H9 (cell line): ENCODE data around the gene GMPS. TPM values are rescaled to one million over a fixed set of nuclear protein-coding genes. Genes with fewer than 3 reads are reported as not detected.
"Not testable (repeated sequence)": the region's sequence is repeated elsewhere in the genome, so short reads cannot be mapped to it uniquely, and the experiment has no call there.

ENCODE experiments used
- DNase-seq: peaks from one replicate; pipeline ENCODE4 v3.0.0-alpha.2; 2017
- H2AFZ ChIP-seq: one replicate; pipeline ENCODE4 v1.6.1; 2013; ENCODE audit warnings: mild to moderate bottlenecking, low read length, control low read depth, moderate library complexity
- H2AK5ac ChIP-seq: 2 replicates; pipeline ENCODE4 v1.6.1; 2013; ENCODE audit warnings: low read length, control low read depth, mixed read lengths; ENCODE audit not compliant: insufficient read length
- H2BK120ac ChIP-seq: one replicate; pipeline ENCODE4 v1.6.1; 2013; ENCODE audit warnings: low read depth, mild to moderate bottlenecking, low read length, control low read depth, inconsistent platforms; ENCODE audit not compliant: poor library complexity, severe bottlenecking
- H2BK12ac ChIP-seq: 2 replicates; pipeline ENCODE4 v1.6.1; 2013; ENCODE audit warnings: low read length, control low read depth, mixed read lengths, low read depth; ENCODE audit not compliant: insufficient read length
- H2BK15ac ChIP-seq: 2 replicates; pipeline ENCODE4 v1.6.1; 2013; ENCODE audit warnings: low read depth, low read length, control low read depth
- H2BK20ac ChIP-seq: one replicate; pipeline ENCODE4 v1.6.1; 2013; ENCODE audit warnings: low read depth, mild to moderate bottlenecking, low read length, control low read depth, inconsistent platforms; ENCODE audit not compliant: poor library complexity, severe bottlenecking
- H2BK5ac ChIP-seq: 2 replicates; pipeline ENCODE4 v1.6.1; 2013; ENCODE audit warnings: low read length, control low read depth, mixed read lengths; ENCODE audit not compliant: insufficient read length
- H3K14ac ChIP-seq: 2 replicates; pipeline ENCODE4 v1.6.1; 2013; ENCODE audit warnings: low read length, control low read depth; ENCODE audit not compliant: insufficient read depth
- H3K18ac ChIP-seq: 2 replicates; pipeline ENCODE4 v1.6.1; 2013; ENCODE audit warnings: low read depth, mild to moderate bottlenecking, mixed read lengths, low read length, control low read depth; ENCODE audit not compliant: insufficient read length
- H3K23ac ChIP-seq: 2 replicates; pipeline ENCODE4 v1.6.1; 2013; ENCODE audit warnings: low read length, control low read depth, mixed read lengths, low read depth; ENCODE audit not compliant: insufficient read length
- H3K23me2 ChIP-seq: 2 replicates; pipeline ENCODE4 v1.6.1; 2013; ENCODE audit warnings: low read depth, mild to moderate bottlenecking, mixed read lengths, low read length, control low read depth; ENCODE audit not compliant: insufficient read length, poor library complexity, severe bottlenecking
- H3K27ac ChIP-seq: 2 replicates; pipeline ENCODE4 v1.5.1; 2013; ENCODE audit warnings: low read length, control low read depth, mixed read lengths, low read depth; ENCODE audit not compliant: insufficient read length
- H3K27me3 ChIP-seq: 2 replicates; pipeline ENCODE4 v1.6.1; 2013; ENCODE audit warnings: low read length, control low read depth, inconsistent platforms; ENCODE audit not compliant: insufficient read depth
- H3K4ac ChIP-seq: 2 replicates; pipeline ENCODE4 v1.6.1; 2013; ENCODE audit warnings: low read depth, mild to moderate bottlenecking, control low read depth, inconsistent platforms, low read length, moderate library complexity
- H3K4me1 ChIP-seq: 2 replicates; pipeline ENCODE4 v1.6.1; 2013; ENCODE audit warnings: low read length, control low read depth, inconsistent platforms; ENCODE audit not compliant: insufficient read depth
- H3K4me2 ChIP-seq: 2 replicates; pipeline ENCODE4 v1.6.1; 2013; ENCODE audit warnings: low read length, control low read depth, mixed read lengths; ENCODE audit not compliant: insufficient read length, insufficient read depth
- H3K56ac ChIP-seq: 2 replicates; pipeline ENCODE4 v1.6.1; 2013; ENCODE audit warnings: low read depth, mild to moderate bottlenecking, mixed read lengths, low read length, control low read depth; ENCODE audit not compliant: insufficient read length
- H3K79me1 ChIP-seq: 2 replicates; pipeline ENCODE4 v1.6.1; 2013; ENCODE audit warnings: low read depth, mild to moderate bottlenecking, moderate library complexity, low read length, control low read depth, inconsistent platforms; ENCODE audit not compliant: insufficient read depth, poor library complexity, severe bottlenecking
- H3K79me2 ChIP-seq: 2 replicates; pipeline ENCODE4 v1.6.1; 2013; ENCODE audit warnings: low read length, control low read depth, inconsistent platforms; ENCODE audit not compliant: insufficient read depth
- H3K9ac ChIP-seq: 2 replicates; pipeline ENCODE4 v1.6.1; 2013; ENCODE audit warnings: low read length, control low read depth, mixed read lengths; ENCODE audit not compliant: insufficient read length; ENCODE audit errors: extremely low read depth
- H3K9me3 ChIP-seq: one replicate; pipeline ENCODE4 v1.6.1; 2013; ENCODE audit warnings: low read depth, low read length, inconsistent platforms; ENCODE audit not compliant: control insufficient read depth
- H3T11ph ChIP-seq: one replicate; pipeline ENCODE4 v1.6.1; 2013; ENCODE audit warnings: mild to moderate bottlenecking, low read length, control low read depth, inconsistent platforms
- H4K20me1 ChIP-seq: one replicate; pipeline ENCODE4 v1.6.1; 2013; ENCODE audit not compliant: control insufficient read depth, insufficient read length, insufficient read depth
- H4K5ac ChIP-seq: 2 replicates; pipeline ENCODE4 v1.6.1; 2013; ENCODE audit warnings: low read depth, mild to moderate bottlenecking, mixed read lengths, low read length, control low read depth; ENCODE audit not compliant: insufficient read length
- H4K8ac ChIP-seq: replicated peaks from 2 replicates; pipeline ENCODE4 v1.6.1; 2013; ENCODE audit warnings: low read length, control low read depth, mixed read lengths, low read depth; ENCODE audit not compliant: insufficient read length
- H4K91ac ChIP-seq: 2 replicates; pipeline ENCODE4 v1.6.1; 2013; ENCODE audit warnings: low read depth, mild to moderate bottlenecking, moderate library complexity, mixed read lengths, low read length, control low read depth; ENCODE audit not compliant: insufficient read length
- H3K27ac Mint-ChIP-seq, 3 experiments: 2 replicates in 2 of 3; 3 replicates in 1 of 3; pipeline ENCODE4 v1.8.0; 2020 to 2021; ENCODE audit warnings: mixed read lengths in 3 of 3, mild to moderate bottlenecking in 1 of 3, moderate library complexity in 1 of 3
- H3K27me3 Mint-ChIP-seq: 2 replicates; pipeline ENCODE4 v1.8.0; 2021; ENCODE audit warnings: low read depth, mild to moderate bottlenecking, moderate library complexity, mixed read lengths
- H3K36me3 Mint-ChIP-seq, 3 experiments: 2 replicates in 2 of 3; 3 replicates in 1 of 3; pipeline ENCODE4 v1.8.0; 2020 to 2021; ENCODE audit warnings: low read depth in 3 of 3, mixed read lengths in 3 of 3; ENCODE audit not compliant: insufficient read depth in 1 of 3
- H3K4me1 Mint-ChIP-seq, 2 experiments: 2 replicates each; pipeline ENCODE4 v1.8.0; 2020; ENCODE audit warnings: mixed read lengths in 2 of 2
- H3K4me3 Mint-ChIP-seq, 2 experiments: 2 replicates in 1 of 2; 3 replicates in 1 of 2; pipeline ENCODE4 v1.8.0; 2020 to 2021; ENCODE audit warnings: mild to moderate bottlenecking in 2 of 2, mixed read lengths in 2 of 2, moderate library complexity in 1 of 2
- H3K9me3 Mint-ChIP-seq, 2 experiments: 2 replicates in 1 of 2; 3 replicates in 1 of 2; pipeline ENCODE4 v1.8.0; 2020; ENCODE audit warnings: mild to moderate bottlenecking in 2 of 2, mixed read lengths in 2 of 2, moderate library complexity in 1 of 2
- WGBS: extraction: QIAGEN DNeasy Blood & Tissue Kit; methylation state at CpG from one replicate; pipeline ENCODE4 v1.1.7; 2013; ENCODE audit warnings: missing lambda C conversion rate, low lambda C conversion rate, mixed read lengths; ENCODE audit not compliant: insufficient read length; ENCODE audit errors: extremely low coverage; 5-methylcytosine and 5-hydroxymethylcytosine counted together
- total RNA-seq: library from RNA; stranded (reverse); gene quantifications from 2 replicates; pipeline ENCODE4 v1.2.1, GENCODE V29; 2021
- TF ChIP-seq, protein P1 (sequence below): fragments of 200-600 bp; sonication (generic); conservative IDR thresholded peaks from 3 replicates; pipeline ENCODE4 v1.8.0; 2021; ENCODE audit warnings: antibody characterized with exemption, mild to moderate bottlenecking

The GMPS gene
- total RNA-seq, 1 experiment from 2014 or later: 142 TPM

GRCh38 chr3:155960060-155960459 is 89.6 kb downstream of the GMPS start:
- WGBS: no CpG with 5 or more reads among the region's 8 CpGs
- no peaks in the 10 kb centered on the region for H3K27me3 Mint-ChIP-seq
- no peak overlapping the region for H2AK5ac ChIP-seq
- H3K4me3 Mint-ChIP-seq: no peak overlapping the region
- H4K5ac ChIP-seq: no peak overlapping the region
- no peaks in the 10 kb centered on the region for H4K20me1 ChIP-seq
- H3K27me3 ChIP-seq: no peaks in the 10 kb centered on the region
- no peak overlapping the region for H3K18ac ChIP-seq
- no peak for DNase-seq
- no peak overlapping the region for H3K27ac ChIP-seq
- no peak overlapping the region for H4K91ac ChIP-seq
- H3K9ac ChIP-seq: no peak overlapping the region
- no peak overlapping the region for H2AFZ ChIP-seq
- H2BK120ac ChIP-seq: no peak overlapping the region
- no peak overlapping the region for H2BK15ac ChIP-seq
- H3K27ac Mint-ChIP-seq: no peak overlapping the region
- H2BK5ac ChIP-seq: no peak overlapping the region
- TF ChIP-seq, protein P1, sequence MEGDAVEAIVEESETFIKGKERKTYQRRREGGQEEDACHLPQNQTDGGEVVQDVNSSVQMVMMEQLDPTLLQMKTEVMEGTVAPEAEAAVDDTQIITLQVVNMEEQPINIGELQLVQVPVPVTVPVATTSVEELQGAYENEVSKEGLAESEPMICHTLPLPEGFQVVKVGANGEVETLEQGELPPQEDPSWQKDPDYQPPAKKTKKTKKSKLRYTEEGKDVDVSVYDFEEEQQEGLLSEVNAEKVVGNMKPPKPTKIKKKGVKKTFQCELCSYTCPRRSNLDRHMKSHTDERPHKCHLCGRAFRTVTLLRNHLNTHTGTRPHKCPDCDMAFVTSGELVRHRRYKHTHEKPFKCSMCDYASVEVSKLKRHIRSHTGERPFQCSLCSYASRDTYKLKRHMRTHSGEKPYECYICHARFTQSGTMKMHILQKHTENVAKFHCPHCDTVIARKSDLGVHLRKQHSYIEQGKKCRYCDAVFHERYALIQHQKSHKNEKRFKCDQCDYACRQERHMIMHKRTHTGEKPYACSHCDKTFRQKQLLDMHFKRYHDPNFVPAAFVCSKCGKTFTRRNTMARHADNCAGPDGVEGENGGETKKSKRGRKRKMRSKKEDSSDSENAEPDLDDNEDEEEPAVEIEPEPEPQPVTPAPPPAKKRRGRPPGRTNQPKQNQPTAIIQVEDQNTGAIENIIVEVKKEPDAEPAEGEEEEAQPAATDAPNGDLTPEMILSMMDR: no peak
- H3K4ac ChIP-seq: no peak overlapping the region
- H3K4me1 Mint-ChIP-seq: no peaks in the 10 kb centered on the region
- no peaks in the 10 kb centered on the region for H3K9me3 ChIP-seq
- no peak overlapping the region for H3K23ac ChIP-seq
- H3K9me3 Mint-ChIP-seq: peaks cover 9 to 10% of the 10 kb centered on the region in 2 experiments; a peak in 4 of 5 replicates
- no peaks in the 10 kb centered on the region for H3K79me1 ChIP-seq
- no peak overlapping the region for H2BK20ac ChIP-seq
- H3T11ph ChIP-seq: no peak overlapping the region
- no peaks in the 10 kb centered on the region for H3K79me2 ChIP-seq
- no peaks in the 10 kb centered on the region for H3K23me2 ChIP-seq
- H3K56ac ChIP-seq: no peak overlapping the region
- no peaks in the 10 kb centered on the region for H3K4me1 ChIP-seq
- H3K4me2 ChIP-seq: no peak overlapping the region
- peaks cover 7 to 9% (median 9%) of the 10 kb centered on the region in 3 experiments; a peak in 6 of 7 replicates for H3K36me3 Mint-ChIP-seq
- no peak overlapping the region for H3K14ac ChIP-seq
- H4K8ac ChIP-seq: no peak overlapping the region
- H2BK12ac ChIP-seq: no peak overlapping the region

- H3K4ac ChIP-seq, H3K79me2 ChIP-seq, H3K4me1 ChIP-seq, H3T11ph ChIP-seq, H3K4me2 ChIP-seq, DNase-seq, H2BK120ac ChIP-seq, H4K91ac ChIP-seq, H2AFZ ChIP-seq, H3K4me3 Mint-ChIP-seq, H3K36me3 Mint-ChIP-seq, H2BK15ac ChIP-seq, H3K27me3 ChIP-seq, H4K5ac ChIP-seq, H2BK12ac ChIP-seq, H3K27ac Mint-ChIP-seq, H4K20me1 ChIP-seq, H3K4me1 Mint-ChIP-seq, H4K8ac ChIP-seq, H3K18ac ChIP-seq, H3K9me3 Mint-ChIP-seq, H3K9ac ChIP-seq, H2BK20ac ChIP-seq, H3K56ac ChIP-seq, H3K79me1 ChIP-seq, H3K27me3 Mint-ChIP-seq, H3K9me3 ChIP-seq, H3K14ac ChIP-seq, H2AK5ac ChIP-seq, H3K27ac ChIP-seq, H3K23me2 ChIP-seq, H2BK5ac ChIP-seq, H3K23ac ChIP-seq: not testable (repeated sequence)
- no CpG with 5 or more reads among the region's 5 CpGs for WGBS
These were observed 90.6 kb downstream of the GMPS start for GRCh38 chr3:155961044-155961443.
